ENCODE results near the gene LGALS9. TPM values are rescaled to one million over a fixed set of nuclear protein-coding genes. Genes with fewer than 3 reads are reported as not detected.

The LGALS9 gene
- total and polyA plus RNA-seq, 2 experiments from 2014 or later: 0.48 to 0.73 TPM

GRCh38 chr17:27618417-27618816 is 12.6 kb upstream of the LGALS9 start:
- ATAC-seq: no peak
- DNase-seq (ENCODE audit: low spot score): no peak
- TF ChIP-seq EZH2phosphoT487 (IDR thresholded peaks at IDR 0.05; ENCODE audit: unreplicated experiment) (no peak), CTCF (conservative IDR thresholded peaks at IDR 0.05; ENCODE audit: low read depth in 2 of 2) (no peak), ETS1 (IDR thresholded peaks at IDR 0.05) (no peak), ZNF114 (CRISPR knock-in tag; IDR thresholded peaks at IDR 0.05) (no peak), NANOG (IDR thresholded peaks at IDR 0.05; ENCODE audit: borderline replicate concordance) (no peak), STAT1 (IDR thresholded peaks at IDR 0.05; ENCODE audit: unreplicated experiment) (no peak), JUNB (IDR thresholded peaks at IDR 0.05; ENCODE audit: unreplicated experiment) (no peak), ZNF462 (CRISPR knock-in tag; IDR thresholded peaks at IDR 0.05) (no peak), ZNF331 (CRISPR knock-in tag; IDR thresholded peaks at IDR 0.05; ENCODE audit: low read depth) (no peak), POLR2AphosphoS5 (IDR thresholded peaks at IDR 0.05; ENCODE audit: low read depth) (no peak), EZH2 (IDR thresholded peaks at IDR 0.05; ENCODE audit: low read depth, unreplicated experiment) (no peak), CREB1 (CRISPR knock-in tag; IDR thresholded peaks at IDR 0.05; ENCODE audit: low read depth) (no peak), REST (IDR thresholded peaks at IDR 0.05; ENCODE audit: unreplicated experiment) (no peak)
- no peaks in the 10 kb centered on the region for H3F3A ChIP-seq (replicated peaks; ENCODE audit: low read depth)
- H3K36me3 ChIP-seq (ENCODE audit: insufficient read depth): peaks cover 5% of the 10 kb centered on the region; the same call in 1 of the 2 replicates
- H4K20me1 ChIP-seq (replicated peaks; ENCODE audit: insufficient read depth): no peaks in the 10 kb centered on the region; the same call in 1 of the 2 replicates
- no peak overlapping the region for H3K4me3 Mint-ChIP-seq
- H3K27ac Mint-ChIP-seq: no peak overlapping the region
- no peaks in the 10 kb centered on the region for H3K79me2 ChIP-seq (replicated peaks; ENCODE audit: insufficient read depth)
- H3K4me1 Mint-ChIP-seq: no peaks in the 10 kb centered on the region
- no peaks in the 10 kb centered on the region for H3K4me1 ChIP-seq (ENCODE audit: insufficient read depth)
- H3K27ac ChIP-seq (ENCODE audit: low read depth): no peak overlapping the region
- H3K4me2 ChIP-seq: no peak overlapping the region
- H2AFZ ChIP-seq: no peak overlapping the region
- no peaks in the 10 kb centered on the region for H3K9me2 ChIP-seq (ENCODE audit: insufficient read depth)
- H3K27me3 ChIP-seq (ENCODE audit: insufficient read depth): no peaks in the 10 kb centered on the region
- H3K36me3 Mint-ChIP-seq (ENCODE audit: low read depth): peaks cover 39% of the 10 kb centered on the region
- H3K27me3 Mint-ChIP-seq (ENCODE audit: insufficient read depth, low read depth, poor library complexity): peaks cover 3% of the 10 kb centered on the region
- H3K9me3 Mint-ChIP-seq: no peaks in the 10 kb centered on the region
- no peak overlapping the region for H3K4me3 ChIP-seq
